Measurements from ENCODE around the gene STRN4. TPM values are rescaled to one million over a fixed set of nuclear protein-coding genes. Genes with fewer than 3 reads are reported as not detected.
A peak's percentile ranks its signal among the peaks of the same experiment; 100 is the strongest.

Gene STRN4
- total RNA-seq, 2 donors from 2014 or later: 142 to 155 TPM

- Histone ChIP-seq H3K27me3 (ENCODE audit: control insufficient read depth, insufficient read depth, low read length, poor library complexity, severe bottlenecking) (no peaks in the 10 kb centered on the region), H3K36me3 (ENCODE audit: control insufficient read depth, insufficient read depth, low read length) (peaks cover 84% of the 10 kb centered on the region), H3K9me3 (ENCODE audit: control insufficient read depth, low read length) (no peaks in the 10 kb centered on the region), H3K4me3 (ENCODE audit: low read length) (no peak overlapping the region), H3K27ac (ENCODE audit: low read depth, low read length) (no peak overlapping the region), H3K9ac (ENCODE audit: extremely low read depth, low read length, poor library complexity, severe bottlenecking) (no peak overlapping the region), H3K4me1 (ENCODE audit: control insufficient read depth, insufficient read depth, low read length) (no peaks in the 10 kb centered on the region)
- 93 to 94% methylated on average over 9 to 11 of the region's 11 CpGs for WGBS, 2 experiments (ENCODE audit: insufficient coverage in 1 of 2, insufficient read length in 1 of 2)
- no peak for TF ChIP-seq CTCF (conservative IDR thresholded peaks at IDR 0.05)
- Mint-ChIP-seq H3K27me3 (ENCODE audit: insufficient read depth) (no peaks in the 10 kb centered on the region), H3K27ac (peak overlapping the region; percentile 61), H3K4me3 (no peak overlapping the region), H3K4me1 (peaks cover 10% of the 10 kb centered on the region), H3K36me3 (ENCODE audit: low read depth) (peaks cover 76% of the 10 kb centered on the region), H3K9me3 (no peaks in the 10 kb centered on the region)
- DNase-seq: no peak
Observed at GRCh38 chr19:46698395-46699321, 47.6 kb downstream of the STRN4 start.

DNA sequence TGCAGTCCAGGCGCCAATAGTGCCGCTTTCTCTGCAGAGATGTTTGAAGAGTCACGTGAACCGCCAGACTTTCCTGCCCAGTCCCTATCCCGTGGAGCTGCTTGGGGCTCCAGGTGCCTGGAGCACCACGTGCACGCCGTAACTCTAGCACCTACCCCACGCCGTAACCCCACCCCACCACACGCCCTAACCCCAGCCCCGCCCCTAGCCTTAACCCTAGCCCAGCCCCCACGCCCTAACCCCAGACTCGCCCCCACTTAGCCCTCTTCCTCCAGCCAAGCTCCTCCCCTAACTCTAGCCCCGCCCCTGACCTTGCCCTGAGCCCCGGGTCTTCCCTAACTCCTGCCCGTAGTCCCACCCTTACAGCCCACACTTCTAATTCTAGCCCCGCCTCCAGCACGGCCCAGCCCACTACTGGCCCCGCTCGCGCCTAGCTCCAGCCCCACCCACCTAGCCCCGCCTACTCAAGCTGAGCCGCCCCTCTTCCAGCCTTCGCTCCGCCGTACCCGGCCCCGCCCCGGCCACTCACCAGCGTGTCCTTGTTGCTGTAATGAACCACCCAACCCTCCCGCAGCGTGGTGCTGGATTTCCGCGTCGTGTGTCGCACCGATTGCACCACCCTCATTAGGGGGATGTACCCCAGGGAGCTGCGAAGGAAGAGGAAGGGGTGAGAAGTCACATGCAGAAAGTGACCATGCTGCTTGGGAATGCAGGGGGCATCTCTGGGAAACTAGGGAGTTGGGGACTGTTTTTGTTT, 48.9 kb downstream of the STRN4 start:
- no peak overlapping the region for H3K27ac ChIP-seq (ENCODE audit: low read depth, low read length)

More for the DNA sequence above, 48.9 kb downstream of the STRN4 start:
- Mint-ChIP-seq H3K4me3 (peak overlapping the region; percentile 19), H3K36me3 (ENCODE audit: low read depth) (peaks cover 80% of the 10 kb centered on the region), H3K4me1 (peaks cover 10% of the 10 kb centered on the region), H3K9me3 (no peaks in the 10 kb centered on the region), H3K27me3 (ENCODE audit: insufficient read depth) (no peaks in the 10 kb centered on the region), H3K27ac (peak overlapping the region; percentile 88)
- H3K9me3 ChIP-seq (ENCODE audit: control insufficient read depth, low read length): no peaks in the 10 kb centered on the region
- H3K4me3 ChIP-seq (ENCODE audit: low read length): no peak overlapping the region
- TF ChIP-seq CTCF (conservative IDR thresholded peaks at IDR 0.05): no peak
- no peak overlapping the region for H3K9ac ChIP-seq (ENCODE audit: extremely low read depth, low read length, poor library complexity, severe bottlenecking)
- 21 to 25% methylated on average over 12 to 37 of the region's 39 CpGs for WGBS, 2 experiments (ENCODE audit: insufficient coverage in 1 of 2, insufficient read length in 1 of 2)
- peaks cover 85% of the 10 kb centered on the region for H3K36me3 ChIP-seq (ENCODE audit: control insufficient read depth, insufficient read depth, low read length)
- no peaks in the 10 kb centered on the region for H3K4me1 ChIP-seq (ENCODE audit: control insufficient read depth, insufficient read depth, low read length)
- H3K27me3 ChIP-seq (ENCODE audit: control insufficient read depth, insufficient read depth, low read length, poor library complexity, severe bottlenecking): no peaks in the 10 kb centered on the region
- DNase-seq: peak; percentile 99

Measured in endodermal cell (in vitro differentiated cells).